H9 (cell line): ENCODE results near the gene SDHB. TPM values are rescaled to one million over a fixed set of nuclear protein-coding genes. Genes with fewer than 3 reads are reported as not detected.

ENCODE experiments used
- DNase-seq: peaks from one replicate; pipeline ENCODE4 v3.0.0-alpha.2; 2017
- H2AFZ ChIP-seq: one replicate; pipeline ENCODE4 v1.6.1; 2013; ENCODE audit warnings: mild to moderate bottlenecking, low read length, control low read depth, moderate library complexity
- H2AK5ac ChIP-seq: 2 replicates; pipeline ENCODE4 v1.6.1; 2013; ENCODE audit warnings: low read length, control low read depth, mixed read lengths; ENCODE audit not compliant: insufficient read length
- H2BK120ac ChIP-seq: one replicate; pipeline ENCODE4 v1.6.1; 2013; ENCODE audit warnings: low read depth, mild to moderate bottlenecking, low read length, control low read depth, inconsistent platforms; ENCODE audit not compliant: poor library complexity, severe bottlenecking
- H2BK12ac ChIP-seq: 2 replicates; pipeline ENCODE4 v1.6.1; 2013; ENCODE audit warnings: low read length, control low read depth, mixed read lengths, low read depth; ENCODE audit not compliant: insufficient read length
- H2BK15ac ChIP-seq: 2 replicates; pipeline ENCODE4 v1.6.1; 2013; ENCODE audit warnings: low read depth, low read length, control low read depth
- H2BK20ac ChIP-seq: one replicate; pipeline ENCODE4 v1.6.1; 2013; ENCODE audit warnings: low read depth, mild to moderate bottlenecking, low read length, control low read depth, inconsistent platforms; ENCODE audit not compliant: poor library complexity, severe bottlenecking
- H2BK5ac ChIP-seq: 2 replicates; pipeline ENCODE4 v1.6.1; 2013; ENCODE audit warnings: low read length, control low read depth, mixed read lengths; ENCODE audit not compliant: insufficient read length
- H3K14ac ChIP-seq: 2 replicates; pipeline ENCODE4 v1.6.1; 2013; ENCODE audit warnings: low read length, control low read depth; ENCODE audit not compliant: insufficient read depth
- H3K18ac ChIP-seq: 2 replicates; pipeline ENCODE4 v1.6.1; 2013; ENCODE audit warnings: low read depth, mild to moderate bottlenecking, mixed read lengths, low read length, control low read depth; ENCODE audit not compliant: insufficient read length
- H3K23ac ChIP-seq: 2 replicates; pipeline ENCODE4 v1.6.1; 2013; ENCODE audit warnings: low read length, control low read depth, mixed read lengths, low read depth; ENCODE audit not compliant: insufficient read length
- H3K23me2 ChIP-seq: 2 replicates; pipeline ENCODE4 v1.6.1; 2013; ENCODE audit warnings: low read depth, mild to moderate bottlenecking, mixed read lengths, low read length, control low read depth; ENCODE audit not compliant: insufficient read length, poor library complexity, severe bottlenecking
- H3K27ac ChIP-seq: 2 replicates; pipeline ENCODE4 v1.5.1; 2013; ENCODE audit warnings: low read length, control low read depth, mixed read lengths, low read depth; ENCODE audit not compliant: insufficient read length
- H3K27me3 ChIP-seq: 2 replicates; pipeline ENCODE4 v1.6.1; 2013; ENCODE audit warnings: low read length, control low read depth, inconsistent platforms; ENCODE audit not compliant: insufficient read depth
- H3K4ac ChIP-seq: 2 replicates; pipeline ENCODE4 v1.6.1; 2013; ENCODE audit warnings: low read depth, mild to moderate bottlenecking, control low read depth, inconsistent platforms, low read length, moderate library complexity
- H3K4me1 ChIP-seq: 2 replicates; pipeline ENCODE4 v1.6.1; 2013; ENCODE audit warnings: low read length, control low read depth, inconsistent platforms; ENCODE audit not compliant: insufficient read depth
- H3K4me2 ChIP-seq: 2 replicates; pipeline ENCODE4 v1.6.1; 2013; ENCODE audit warnings: low read length, control low read depth, mixed read lengths; ENCODE audit not compliant: insufficient read length, insufficient read depth
- H3K56ac ChIP-seq: 2 replicates; pipeline ENCODE4 v1.6.1; 2013; ENCODE audit warnings: low read depth, mild to moderate bottlenecking, mixed read lengths, low read length, control low read depth; ENCODE audit not compliant: insufficient read length
- H3K79me1 ChIP-seq: 2 replicates; pipeline ENCODE4 v1.6.1; 2013; ENCODE audit warnings: low read depth, mild to moderate bottlenecking, moderate library complexity, low read length, control low read depth, inconsistent platforms; ENCODE audit not compliant: insufficient read depth, poor library complexity, severe bottlenecking
- H3K79me2 ChIP-seq: 2 replicates; pipeline ENCODE4 v1.6.1; 2013; ENCODE audit warnings: low read length, control low read depth, inconsistent platforms; ENCODE audit not compliant: insufficient read depth
- H3K9ac ChIP-seq: 2 replicates; pipeline ENCODE4 v1.6.1; 2013; ENCODE audit warnings: low read length, control low read depth, mixed read lengths; ENCODE audit not compliant: insufficient read length; ENCODE audit errors: extremely low read depth
- H3K9me3 ChIP-seq: one replicate; pipeline ENCODE4 v1.6.1; 2013; ENCODE audit warnings: low read depth, low read length, inconsistent platforms; ENCODE audit not compliant: control insufficient read depth
- H3T11ph ChIP-seq: one replicate; pipeline ENCODE4 v1.6.1; 2013; ENCODE audit warnings: mild to moderate bottlenecking, low read length, control low read depth, inconsistent platforms
- H4K20me1 ChIP-seq: one replicate; pipeline ENCODE4 v1.6.1; 2013; ENCODE audit not compliant: control insufficient read depth, insufficient read length, insufficient read depth
- H4K5ac ChIP-seq: 2 replicates; pipeline ENCODE4 v1.6.1; 2013; ENCODE audit warnings: low read depth, mild to moderate bottlenecking, mixed read lengths, low read length, control low read depth; ENCODE audit not compliant: insufficient read length
- H4K8ac ChIP-seq: replicated peaks from 2 replicates; pipeline ENCODE4 v1.6.1; 2013; ENCODE audit warnings: low read length, control low read depth, mixed read lengths, low read depth; ENCODE audit not compliant: insufficient read length
- H4K91ac ChIP-seq: 2 replicates; pipeline ENCODE4 v1.6.1; 2013; ENCODE audit warnings: low read depth, mild to moderate bottlenecking, moderate library complexity, mixed read lengths, low read length, control low read depth; ENCODE audit not compliant: insufficient read length
- H3K27ac Mint-ChIP-seq, 3 experiments: 2 replicates in 2 of 3; 3 replicates in 1 of 3; pipeline ENCODE4 v1.8.0; 2020 to 2021; ENCODE audit warnings: mixed read lengths in 3 of 3, mild to moderate bottlenecking in 1 of 3, moderate library complexity in 1 of 3
- H3K27me3 Mint-ChIP-seq: 2 replicates; pipeline ENCODE4 v1.8.0; 2021; ENCODE audit warnings: low read depth, mild to moderate bottlenecking, moderate library complexity, mixed read lengths
- H3K36me3 Mint-ChIP-seq, 3 experiments: 2 replicates in 2 of 3; 3 replicates in 1 of 3; pipeline ENCODE4 v1.8.0; 2020 to 2021; ENCODE audit warnings: low read depth in 3 of 3, mixed read lengths in 3 of 3; ENCODE audit not compliant: insufficient read depth in 1 of 3
- H3K4me1 Mint-ChIP-seq, 2 experiments: 2 replicates each; pipeline ENCODE4 v1.8.0; 2020; ENCODE audit warnings: mixed read lengths in 2 of 2
- H3K4me3 Mint-ChIP-seq, 2 experiments: 2 replicates in 1 of 2; 3 replicates in 1 of 2; pipeline ENCODE4 v1.8.0; 2020 to 2021; ENCODE audit warnings: mild to moderate bottlenecking in 2 of 2, mixed read lengths in 2 of 2, moderate library complexity in 1 of 2
- H3K9me3 Mint-ChIP-seq, 2 experiments: 2 replicates in 1 of 2; 3 replicates in 1 of 2; pipeline ENCODE4 v1.8.0; 2020; ENCODE audit warnings: mild to moderate bottlenecking in 2 of 2, mixed read lengths in 2 of 2, moderate library complexity in 1 of 2
- WGBS: extraction: QIAGEN DNeasy Blood & Tissue Kit; methylation state at CpG from one replicate; pipeline ENCODE4 v1.1.7; 2013; ENCODE audit warnings: missing lambda C conversion rate, low lambda C conversion rate, mixed read lengths; ENCODE audit not compliant: insufficient read length; ENCODE audit errors: extremely low coverage; 5-methylcytosine and 5-hydroxymethylcytosine counted together
- total RNA-seq: library from RNA; stranded (reverse); gene quantifications from 2 replicates; pipeline ENCODE4 v1.2.1, GENCODE V29; 2021
- TF ChIP-seq, protein P1 (sequence below): fragments of 200-600 bp; sonication (generic); conservative IDR thresholded peaks from 3 replicates; pipeline ENCODE4 v1.8.0; 2021; ENCODE audit warnings: antibody characterized with exemption, mild to moderate bottlenecking

The SDHB gene
- total RNA-seq, 1 experiment from 2014 or later: 77.5 TPM

DNA sequence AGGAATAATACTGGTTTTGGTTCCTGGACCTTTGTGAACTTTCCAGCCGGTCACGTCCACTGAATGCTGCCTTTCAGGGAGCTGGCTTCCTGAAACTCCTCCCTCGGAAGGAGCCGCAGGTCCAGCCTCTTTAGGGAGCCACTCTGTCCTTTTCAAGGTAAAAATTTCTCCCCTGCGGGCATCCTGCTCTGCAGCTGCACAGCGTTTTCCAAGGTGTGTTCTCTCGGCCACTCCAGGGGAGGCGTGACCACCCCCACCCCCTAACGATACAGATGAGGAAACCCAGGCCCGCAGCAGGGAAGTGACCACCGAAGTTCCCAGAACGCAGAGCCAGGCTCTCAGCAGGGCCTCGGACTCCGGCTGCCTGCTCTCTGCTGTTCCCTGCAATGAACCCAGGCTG, 44.0 kb upstream of the SDHB start:
- Mint-ChIP-seq H3K36me3 (no peaks in the 10 kb centered on the region), H3K4me3 (no peak overlapping the region), H3K4me1 (peaks cover 13 to 27% of the 10 kb centered on the region in 2 experiments), H3K27me3 (no peaks in the 10 kb centered on the region; the same call in none of the 2 replicates), H3K27ac (no peak overlapping the region), H3K9me3 (no peaks in the 10 kb centered on the region; a peak in 1 of 5 replicates)
- Histone ChIP-seq H3K27me3 (no peaks in the 10 kb centered on the region), H3K9me3 (no peaks in the 10 kb centered on the region), H4K5ac (no peak overlapping the region), H4K91ac (no peak overlapping the region), H3K56ac (no peak overlapping the region), H3K79me2 (no peaks in the 10 kb centered on the region), H2AK5ac (no peak overlapping the region), H3K14ac (no peak overlapping the region), H3K79me1 (no peaks in the 10 kb centered on the region), H3K27ac (no peak overlapping the region), H3T11ph (no peak overlapping the region), H3K4ac (no peak overlapping the region), H3K18ac (no peak overlapping the region), H2BK12ac (no peak overlapping the region), H3K4me1 (no peaks in the 10 kb centered on the region), H2AFZ (no peak overlapping the region), H4K8ac (no peak overlapping the region), H2BK20ac (no peak overlapping the region), H2BK5ac (no peak overlapping the region), H3K23ac (no peak overlapping the region), H3K4me2 (no peak overlapping the region), H2BK15ac (no peak overlapping the region), H3K23me2 (no peaks in the 10 kb centered on the region), H4K20me1 (no peaks in the 10 kb centered on the region), H2BK120ac (no peak overlapping the region), H3K9ac (no peak overlapping the region)
- DNase-seq: no peak
- TF ChIP-seq, protein P1, sequence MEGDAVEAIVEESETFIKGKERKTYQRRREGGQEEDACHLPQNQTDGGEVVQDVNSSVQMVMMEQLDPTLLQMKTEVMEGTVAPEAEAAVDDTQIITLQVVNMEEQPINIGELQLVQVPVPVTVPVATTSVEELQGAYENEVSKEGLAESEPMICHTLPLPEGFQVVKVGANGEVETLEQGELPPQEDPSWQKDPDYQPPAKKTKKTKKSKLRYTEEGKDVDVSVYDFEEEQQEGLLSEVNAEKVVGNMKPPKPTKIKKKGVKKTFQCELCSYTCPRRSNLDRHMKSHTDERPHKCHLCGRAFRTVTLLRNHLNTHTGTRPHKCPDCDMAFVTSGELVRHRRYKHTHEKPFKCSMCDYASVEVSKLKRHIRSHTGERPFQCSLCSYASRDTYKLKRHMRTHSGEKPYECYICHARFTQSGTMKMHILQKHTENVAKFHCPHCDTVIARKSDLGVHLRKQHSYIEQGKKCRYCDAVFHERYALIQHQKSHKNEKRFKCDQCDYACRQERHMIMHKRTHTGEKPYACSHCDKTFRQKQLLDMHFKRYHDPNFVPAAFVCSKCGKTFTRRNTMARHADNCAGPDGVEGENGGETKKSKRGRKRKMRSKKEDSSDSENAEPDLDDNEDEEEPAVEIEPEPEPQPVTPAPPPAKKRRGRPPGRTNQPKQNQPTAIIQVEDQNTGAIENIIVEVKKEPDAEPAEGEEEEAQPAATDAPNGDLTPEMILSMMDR: no peak
- WGBS: no CpG with 5 or more reads among the region's 14 CpGs
